B cell (primary cell): ENCODE results near the gene SLC49A3. TPM values are rescaled to one million over a fixed set of nuclear protein-coding genes. Genes with fewer than 3 reads are reported as not detected.
A peak's percentile ranks its signal among the peaks of the same experiment; 100 is the strongest.

Source experiments
- ATAC-seq: fragments of 200-7000 bp; cut with Tn5 transposase; one replicate; pipeline ENCODE4 v1.10.0; 2021; ENCODE audit warnings: low read depth, mild to moderate bottlenecking, moderate number of reproducible peaks, moderate library complexity
- CTCF ChIA-PET: fragments of 350-600 bp; sonication (Branson Sonifier 250); formaldehyde crosslinking; loops from one replicate; lab custom pipeline; 2021; ENCODE audit warnings: antibody characterized with exemption, inconsistent platforms; lab: Charles Lee
- POLR2A ChIA-PET: fragments of 350-600 bp; sonication (Branson Sonifier 250); formaldehyde crosslinking; loops from one replicate; lab custom pipeline; 2021; ENCODE audit warnings: antibody characterized with exemption; lab: Charles Lee
- DNase-seq: peaks from one replicate; pipeline ENCODE4 v3.0.0; 2013
- H2AFZ ChIP-seq: 2 replicates; pipeline ENCODE4 v1.6.1; 2012; ENCODE audit warnings: mild to moderate bottlenecking, low read depth, low read length; ENCODE audit not compliant: insufficient read depth, poor library complexity, severe bottlenecking
- H3K27ac ChIP-seq, 2 donors: 1 replicate in 1 of 2; 2 replicates in 1 of 2; pipeline ENCODE4 v1.5.1; 2012 to 2013; ENCODE audit warnings: low read length in 2 of 2, mild to moderate bottlenecking in 2 of 2, moderate library complexity in 1 of 2
- H3K27me3 ChIP-seq, 4 experiments: fragments of 200-600 bp in 1 of 4; sonication (generic) in 1 of 4; replicated peaks in 1 of 4; 1 replicate in 2 of 4; 2 replicates in 2 of 4; pipeline versions ENCODE4 v1.6.1 to v1.7.0; 2013 to 2016; ENCODE audit warnings: low read length in 3 of 4, mild to moderate bottlenecking in 2 of 4, mixed read lengths in 1 of 4, moderate library complexity in 1 of 4; ENCODE audit not compliant: insufficient read depth in 4 of 4, control insufficient read depth in 3 of 4; ENCODE audit errors: control extremely low read depth in 1 of 4
- H3K36me3 ChIP-seq, 2 experiments: replicated peaks in 1 of 2; 1 replicate in 1 of 2; 2 replicates in 1 of 2; pipeline versions ENCODE4 v1.6.1 to v1.7.1; 2013; ENCODE audit warnings: low read length in 1 of 2; ENCODE audit not compliant: insufficient read depth in 2 of 2, control insufficient read depth in 1 of 2; ENCODE audit errors: control extremely low read depth in 1 of 2, extremely low read depth in 1 of 2
- H3K4me1 ChIP-seq, 2 donors: fragments of 200-600 bp in 1 of 2; sonication (generic) in 1 of 2; 1 replicate in 1 of 2; 2 replicates in 1 of 2; pipeline versions ENCODE4 v1.5.1 to v1.6.1; 2013 to 2017; ENCODE audit warnings: low read length in 2 of 2; ENCODE audit not compliant: control insufficient read depth in 2 of 2, insufficient read depth in 2 of 2
- H3K4me2 ChIP-seq: replicated peaks from 2 replicates; pipeline ENCODE3; 2012; ENCODE audit warnings: mild to moderate bottlenecking, low read depth, low read length; ENCODE audit not compliant: poor library complexity, severe bottlenecking
- H3K4me3 ChIP-seq, 5 experiments: fragments of 200-600 bp in 1 of 5; sonication (generic) in 1 of 5; 1 replicate in 3 of 5; 2 replicates in 2 of 5; pipeline versions ENCODE4 v1.5.1 to v1.7.0; 2011 to 2016; ENCODE audit warnings: low read length in 4 of 5, mild to moderate bottlenecking in 4 of 5, low read depth in 2 of 5, control low read depth in 1 of 5, moderate library complexity in 1 of 5; ENCODE audit not compliant: insufficient read depth in 1 of 5; ENCODE audit errors: control extremely low read depth in 1 of 5, extremely low read depth in 1 of 5
- H3K79me2 ChIP-seq: fragments of 200-600 bp; sonication (generic); one replicate; pipeline ENCODE4 v1.6.0; 2016; ENCODE audit warnings: low read length; ENCODE audit not compliant: control insufficient read depth, insufficient read depth
- H3K9ac ChIP-seq: fragments of 200-600 bp; sonication (generic); 2 replicates; pipeline ENCODE4 v1.6.1; 2017; ENCODE audit warnings: mild to moderate bottlenecking, low read length, moderate library complexity
- H3K9me3 ChIP-seq, 3 donors: one replicate each; pipeline versions ENCODE4 v1.6.1 to v1.7.1; 2013; ENCODE audit warnings: low read length in 2 of 3; ENCODE audit not compliant: control insufficient read depth in 2 of 3, insufficient read depth in 1 of 3; ENCODE audit errors: control extremely low read depth in 1 of 3
- H4K20me1 ChIP-seq: 2 replicates; pipeline ENCODE4 v1.6.0; 2012; ENCODE audit warnings: mild to moderate bottlenecking, low read length; ENCODE audit not compliant: insufficient read depth, control insufficient read depth, poor library complexity, severe bottlenecking
- H3K27ac Mint-ChIP-seq: one replicate; pipeline ENCODE4 v1.8.0; 2021; ENCODE audit warnings: mixed read lengths
- H3K27me3 Mint-ChIP-seq: one replicate; pipeline ENCODE4 v1.8.0; 2021; ENCODE audit warnings: mixed read lengths
- H3K4me1 Mint-ChIP-seq: one replicate; pipeline ENCODE4 v1.8.0; 2021; ENCODE audit warnings: mixed read lengths
- H3K4me3 Mint-ChIP-seq: one replicate; pipeline ENCODE4 v1.8.0; 2021; ENCODE audit warnings: mixed read lengths
- H3K9me3 Mint-ChIP-seq: one replicate; pipeline ENCODE4 v1.8.0; 2022; ENCODE audit warnings: mixed read lengths; ENCODE audit not compliant: insufficient read depth
- CTCF ChIP-seq: fragments of 200-600 bp; IDR thresholded peaks from one replicate; pipeline ENCODE4 v1.8.0; 2022; ENCODE audit warnings: antibody characterized with exemption, mild to moderate bottlenecking
- EZH2 ChIP-seq: IDR thresholded peaks from 2 replicates; pipeline ENCODE4 v1.6.1; 2012; ENCODE audit warnings: borderline replicate concordance, low read depth, mild to moderate bottlenecking, moderate library complexity, low read length; ENCODE audit not compliant: insufficient read depth, poor library complexity, severe bottlenecking
- WGBS: methylation state at CpG from one replicate; pipeline ENCODE4 v1.1.5; 2013; ENCODE audit warnings: missing lambda C conversion rate; ENCODE audit not compliant: insufficient coverage; 5-methylcytosine and 5-hydroxymethylcytosine counted together
- intact Hi-C: fragments of 100-400 bp; cut with micrococcal nuclease; formaldehyde crosslinking; loops from one replicate; pipeline ENCODE4 v1.10.0; 2022
- polyA plus RNA-seq: library from polyadenylated mRNA; depleted of rRNA; stranded (reverse); fragments of >200 nt; gene quantifications from 2 replicates; pipeline ENCODE4 v1.2.3, GENCODE V29; 2012
- total RNA-seq, 2 donors: library from RNA; stranded (reverse); fragments of 120-200 nt in 1 of 2; gene quantifications; 1 replicate in 1 of 2; 2 replicates in 1 of 2; pipeline versions ENCODE4 v1.2.3 to v1.2.4, GENCODE V29; 2013 to 2022

SLC49A3 gene
- total and polyA plus RNA-seq, 2 donors (not counting 1 experiment from before 2014, with no cell fraction given) = 2.0 to 4.3 TPM

DNA sequence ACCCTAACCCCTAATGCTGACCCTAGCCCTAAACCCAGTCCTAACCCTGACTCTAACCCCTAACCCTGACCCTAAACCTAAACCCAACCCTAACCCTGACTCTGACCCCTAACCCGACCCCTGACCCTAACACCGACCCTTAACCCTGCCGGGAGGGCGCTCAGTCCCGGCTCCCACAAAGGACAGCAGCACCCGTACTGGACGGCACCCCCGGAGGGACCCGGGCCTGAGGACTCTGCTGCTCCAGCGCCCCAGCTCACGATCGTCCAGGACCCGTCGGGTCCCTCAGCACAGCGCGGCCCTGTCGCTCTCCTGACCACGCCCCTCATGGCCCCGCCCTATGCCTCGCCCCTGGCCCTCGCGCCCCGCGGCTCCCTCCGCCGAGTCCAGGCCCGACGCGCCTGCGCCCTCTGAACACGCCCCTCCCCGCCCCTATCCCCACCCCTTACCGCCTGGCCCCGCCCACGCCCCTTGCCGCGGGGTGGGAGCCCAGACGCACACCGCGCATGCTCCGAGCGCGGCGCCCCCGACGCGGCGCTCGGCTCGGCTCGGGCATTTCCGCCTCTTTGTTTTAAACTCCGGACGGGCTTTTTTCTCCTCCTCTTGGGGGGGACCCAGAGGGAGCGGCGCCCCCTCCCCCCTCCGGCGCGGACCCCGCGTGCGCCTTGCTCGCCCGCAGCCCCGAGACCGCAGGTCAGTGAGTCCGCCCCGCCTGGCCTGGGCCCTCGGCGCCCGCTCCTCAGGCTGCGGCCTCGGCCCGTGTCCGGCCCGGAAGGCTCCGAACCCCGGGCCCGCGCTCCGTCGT is 16.5 kb upstream of the SLC49A3 start, which contains the start of gene PCGF3:
TSS of gene PCGF3 (plus strand) at position 555 of the 805 bp plus-strand sequence. CDS start 27,849 bp downstream, outside the sequence.
- Mint-ChIP-seq H3K4me1 (peaks cover 30% of the 10 kb centered on the region), H3K9me3 (no peaks in the 10 kb centered on the region), H3K27ac (peak within 1 kb of the TSS; percentile 93), H3K27me3 (no peaks in the 10 kb centered on the region), H3K4me3 (peak within 1 kb of the TSS; percentile 90)
- peaks cover 0 to 4% of the 10 kb centered on the region in 2 experiments for H3K36me3 ChIP-seq
- no peaks in the 10 kb centered on the region for H3K27me3 ChIP-seq
- peak within 1 kb of the TSS; percentile 88 for H2AFZ ChIP-seq
- no peak for TF ChIP-seq EZH2
- TF ChIP-seq CTCF = no peak
- H3K9ac ChIP-seq = peak within 1 kb of the TSS; percentile 97
- H4K20me1 ChIP-seq = peaks cover 35% of the 10 kb centered on the region
- H3K9me3 ChIP-seq = no peaks in the 10 kb centered on the region
- peaks cover 56% of the 10 kb centered on the region for H3K79me2 ChIP-seq
- ChIA-PET CTCF (no interaction called here), POLR2A (interaction anchor here (0.6 to 1.0 kb wide), 2 partner anchors 24 to 207 kb away, joined by 3 to 7 read pairs; partner anchors contain the start of genes PIGG and ZNF721)
- intact Hi-C loops = loop anchor here (1.0 to 10.0 kb wide), 4 partner anchors 24 to 229 kb away; partner anchors contain the start of genes ATP5ME, GAK, MYL5 and TMEM175
- peak within 1 kb of the TSS; percentile 63 to 91 for H3K27ac ChIP-seq
- DNase-seq = peak; percentile 94
- WGBS = 2% methylated on average over 73 of the region's 82 CpGs
- peaks cover 17 to 30% of the 10 kb centered on the region in 2 donors for H3K4me1 ChIP-seq
- H3K4me3 ChIP-seq = peak within 1 kb of the TSS; percentile 42 to 90 (median 79)
- peak within 1 kb of the TSS; percentile 99 for H3K4me2 ChIP-seq
- ATAC-seq = peak; percentile 98

DNA sequence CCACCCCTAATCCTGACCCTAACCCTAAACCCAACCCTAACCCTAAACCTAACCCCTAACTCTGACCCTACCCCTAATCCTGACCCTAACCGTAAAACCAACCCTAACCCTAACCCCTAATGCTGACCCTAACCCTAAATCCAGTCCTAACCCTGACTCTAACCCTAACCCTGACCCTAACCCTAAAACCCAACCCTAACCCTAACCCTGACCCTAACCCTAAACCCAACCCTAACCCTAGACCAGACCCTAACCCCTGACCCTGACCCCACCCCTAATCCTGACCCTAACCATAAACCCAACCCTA is 16.0 kb upstream of the SLC49A3 start:
- ChIA-PET CTCF (no interaction called here), POLR2A (interaction anchor here (1.0 kb wide), 1 partner anchor 23 kb away, joined by 3 read pairs; no protein-coding TSS in a partner anchor)
- no peak overlapping the region for H3K27ac Mint-ChIP-seq
- peak overlapping the region; percentile 99 for H3K4me2 ChIP-seq
- H3K27me3 Mint-ChIP-seq = no peaks in the 10 kb centered on the region
- peaks cover 30% of the 10 kb centered on the region for H3K4me1 Mint-ChIP-seq
- ATAC-seq (no peak), DNase-seq (no peak)
- WGBS = 100% methylated on average over 1 of the region's 1 CpG
- no peaks in the 10 kb centered on the region for H3K9me3 ChIP-seq
- H3K27ac ChIP-seq = peak overlapping the region; percentile 63 to 91
- peaks cover 19 to 36% of the 10 kb centered on the region in 2 donors for H3K4me1 ChIP-seq
- H2AFZ ChIP-seq = peak overlapping the region; percentile 88
- TF ChIP-seq CTCF (no peak), EZH2 (no peak)
- peak overlapping the region; percentile 90 for H3K4me3 Mint-ChIP-seq
- peaks cover 50% of the 10 kb centered on the region for H3K79me2 ChIP-seq
- intact Hi-C loops = loop anchor here (1.0 to 10.0 kb wide), 4 partner anchors 24 to 230 kb away; partner anchors contain the start of genes ATP5ME, GAK, MYL5 and TMEM175
- no peaks in the 10 kb centered on the region for H3K27me3 ChIP-seq
- H3K9me3 Mint-ChIP-seq = no peaks in the 10 kb centered on the region
- H4K20me1 ChIP-seq = peaks cover 30% of the 10 kb centered on the region
- H3K36me3 ChIP-seq = peaks cover 0 to 4% of the 10 kb centered on the region in 2 experiments
- peak overlapping the region; percentile 69 for H3K9ac ChIP-seq
- peak overlapping the region; percentile 42 to 90 (median 79) for H3K4me3 ChIP-seq
